GM13977 (cell line): ENCODE data around the gene AUTS2.

ENCODE experiments used
- DNase-seq: peaks from one replicate; pipeline ENCODE4 v3.0.0; 2012; ENCODE audit warnings: low spot score
- CTCF ChIP-seq: IDR thresholded peaks from 2 replicates; pipeline ENCODE4 v1.5.1; 2012; ENCODE audit warnings: mild to moderate bottlenecking, control low read depth; ENCODE audit not compliant: insufficient read depth; ENCODE audit errors: extremely low read depth, missing control alignments
- in situ Hi-C: fragments of 300-500 bp; cut with MboI; formaldehyde crosslinking; loops from one replicate; pipeline ENCODE4 v1.12.0; 2022; ENCODE audit warnings: low sequenced_read_pairs, low pct_unique_long_range_greater_than_20kb, mixed read lengths, inconsistent platforms; ENCODE audit not compliant: unreplicated experiment

AUTS2 gene

GRCh38 chr7:70552141-70552540 is 953.9 kb downstream of the AUTS2 start:
- no peak for DNase-seq
- in situ Hi-C loops, result no loop called here
- no peak for TF ChIP-seq CTCF

DNA sequence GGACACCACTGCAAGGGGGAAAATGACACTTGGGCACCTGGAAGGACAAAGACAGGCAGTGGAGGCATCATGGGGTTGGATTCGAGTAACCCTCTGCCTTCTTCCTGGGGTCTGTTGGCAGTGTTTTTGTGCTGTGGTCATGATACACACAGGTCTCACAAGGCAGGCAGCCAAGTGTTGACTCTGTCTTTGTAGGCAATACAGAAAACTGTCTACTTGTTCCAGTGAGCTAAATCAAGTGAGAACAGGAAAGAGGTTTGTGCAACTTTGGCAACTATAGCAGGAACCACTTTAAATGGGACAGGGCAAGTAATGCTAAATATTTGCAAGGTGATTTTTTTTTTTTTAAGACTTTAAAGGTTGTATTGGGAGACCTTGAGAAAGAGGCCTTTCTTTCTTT is 955.1 kb downstream of the AUTS2 start:
- TF ChIP-seq CTCF, result no peak

GRCh38 chr7:70554646-70555045 is 956.4 kb downstream of the AUTS2 start:
- DNase-seq, result no peak
- no peak for TF ChIP-seq CTCF
- in situ Hi-C loops, result no loop called here

More for the DNA sequence above, 955.1 kb downstream of the AUTS2 start:
- no peak for DNase-seq
- in situ Hi-C loops, result no loop called here

- in situ Hi-C loops, result no loop called here
- TF ChIP-seq CTCF, result no peak
- DNase-seq, result no peak
Observed at GRCh38 chr7:70556761-70557160, 958.5 kb downstream of the AUTS2 start.

DNA sequence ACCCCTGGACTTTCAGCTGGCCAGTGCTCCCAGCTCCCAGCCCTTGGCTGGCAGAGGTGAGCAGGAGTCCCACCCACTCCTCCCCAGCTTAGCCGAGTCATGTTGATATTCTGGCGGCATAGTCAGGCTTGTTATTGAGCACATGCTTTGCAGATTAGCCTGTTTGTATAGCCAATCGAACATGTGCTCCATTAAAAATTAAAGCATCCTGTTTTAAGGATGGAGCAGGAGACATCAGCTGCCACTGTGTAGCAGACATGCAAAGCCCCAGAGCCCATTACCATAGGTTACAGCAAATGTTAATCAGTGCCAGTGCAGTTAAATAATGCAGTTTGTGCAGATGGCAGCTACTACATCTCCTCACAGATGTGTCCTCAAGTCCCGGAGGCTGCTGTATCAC is 959.1 kb downstream of the AUTS2 start:
- no peak for DNase-seq
- in situ Hi-C loops, result no loop called here
- no peak for TF ChIP-seq CTCF

DNA sequence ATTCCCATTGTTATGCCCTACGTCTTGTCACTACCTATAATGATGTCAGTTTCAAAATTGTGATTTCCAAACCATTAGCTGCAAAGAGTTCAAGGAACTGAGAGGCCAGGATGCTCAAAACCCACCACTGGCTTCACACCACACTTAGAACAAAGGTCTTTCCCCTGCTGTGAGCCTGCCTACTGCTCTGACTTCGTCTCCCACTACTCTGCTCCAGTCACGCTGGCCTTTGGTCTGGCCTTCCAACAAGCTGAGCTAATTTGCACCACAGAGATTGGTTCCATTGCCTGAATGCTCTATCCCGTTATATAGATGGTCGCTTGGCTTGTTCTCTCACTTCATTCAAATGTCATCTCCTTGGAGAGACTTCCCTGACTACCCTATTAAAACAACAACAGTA is 961.5 kb downstream of the AUTS2 start:
- no peak for TF ChIP-seq CTCF
- no peak for DNase-seq
- in situ Hi-C loops, result no loop called here

GRCh38 chr7:70563960-70564359 is 965.7 kb downstream of the AUTS2 start:
- in situ Hi-C loops, result no loop called here
- DNase-seq, result no peak
- TF ChIP-seq CTCF, result no peak
